CD1c-positive myeloid dendritic cell (primary cell): Measurements from ENCODE around the gene NEK6.

ENCODE experiments used
- DNase-seq: peaks from one replicate; pipeline ENCODE4 v3.0.0-alpha.2; 2016; ENCODE audit errors: extremely low spot score

NEK6 gene

DNA sequence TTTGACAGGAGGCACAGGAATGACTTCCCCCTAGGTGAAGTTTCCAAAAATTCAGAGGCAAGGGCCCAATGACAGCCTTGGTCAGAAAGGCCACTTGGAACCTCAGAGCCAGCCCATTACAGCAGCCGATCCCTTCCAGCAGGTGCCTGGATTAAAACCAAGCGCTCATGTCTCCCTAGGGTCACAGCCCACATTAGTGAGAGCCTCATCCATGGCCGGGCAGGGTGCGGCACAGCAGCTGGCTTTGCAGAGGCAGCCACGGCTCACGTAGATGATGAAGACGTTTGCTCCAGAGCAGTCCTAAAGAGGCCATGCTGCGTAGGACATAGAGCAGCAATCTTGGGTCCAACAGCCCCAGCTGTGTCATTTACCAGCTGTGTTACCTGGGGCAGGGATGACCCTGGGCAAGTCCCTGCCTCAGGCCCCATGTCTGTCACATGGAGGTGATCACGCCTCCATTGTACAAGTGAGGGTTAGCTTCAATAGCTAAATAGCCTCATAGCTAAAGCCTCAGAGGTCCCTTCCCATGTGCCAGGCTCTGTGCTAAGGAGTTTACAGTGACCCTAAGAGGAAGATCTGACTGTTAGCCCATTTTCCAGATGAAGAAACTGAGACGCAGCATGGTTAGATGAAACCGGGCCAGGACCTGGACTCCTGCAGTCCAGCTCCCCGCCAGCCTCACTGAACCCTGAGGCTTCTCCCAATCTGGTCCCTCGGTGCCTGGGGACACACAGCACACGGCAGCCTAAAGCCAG lies 39.2 kb downstream of the NEK6 start:
- DNase-seq: no peak

DNA sequence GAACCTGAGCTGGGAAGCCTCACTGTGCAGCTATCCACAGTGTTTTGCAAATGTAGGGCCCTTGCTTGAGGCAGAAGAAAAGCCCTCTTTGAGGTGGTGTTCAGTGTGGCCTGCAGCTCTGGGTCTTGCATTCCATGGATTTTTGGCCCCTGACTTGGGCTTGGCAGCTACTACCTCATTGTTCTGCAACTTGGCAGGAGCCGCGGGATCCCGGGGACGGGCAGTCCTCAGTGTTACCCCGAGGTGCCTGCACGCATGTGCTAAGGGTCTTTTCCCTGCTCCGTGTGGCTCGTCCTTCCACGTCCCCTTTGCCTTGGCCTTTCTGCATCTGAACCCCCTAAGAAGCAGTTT lies 39.8 kb downstream of the NEK6 start:
- DNase-seq: no peak

DNA sequence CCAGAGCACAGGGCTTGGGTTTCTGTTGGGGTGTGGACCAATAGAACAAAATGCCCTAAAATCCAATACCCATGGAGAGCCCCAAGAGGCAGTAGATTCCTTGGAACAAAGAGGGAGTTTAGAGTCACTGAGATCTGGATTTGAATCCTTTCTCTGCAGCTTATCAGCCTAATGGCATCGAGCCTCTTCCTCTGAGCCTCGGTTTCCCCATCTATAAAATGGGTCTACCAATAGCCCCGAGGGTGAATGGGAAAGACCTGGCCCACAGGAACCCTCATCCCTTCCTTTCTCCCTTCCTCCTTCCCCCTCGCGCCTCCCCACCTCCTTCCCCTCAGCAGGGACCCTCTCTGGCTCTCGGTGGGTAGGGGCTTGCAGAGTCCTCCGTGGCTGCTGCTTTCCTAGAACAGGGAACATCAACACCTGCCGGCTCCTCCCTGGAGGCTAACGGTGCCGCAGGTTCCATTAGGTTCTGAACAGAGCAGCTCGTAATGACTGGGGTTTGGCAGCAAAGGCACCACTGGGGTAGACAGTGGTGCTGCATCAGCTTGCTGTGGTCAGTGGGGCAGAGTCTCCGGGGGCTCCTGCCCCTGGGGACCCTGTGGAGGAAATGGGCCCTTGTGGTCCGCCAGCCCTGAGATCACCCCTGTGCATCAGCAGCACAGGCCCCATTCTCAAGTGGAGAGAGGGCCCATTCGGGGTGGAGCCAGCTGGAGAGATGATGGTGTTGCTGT lies 40.3 kb downstream of the NEK6 start:
- DNase-seq: no peak

DNA sequence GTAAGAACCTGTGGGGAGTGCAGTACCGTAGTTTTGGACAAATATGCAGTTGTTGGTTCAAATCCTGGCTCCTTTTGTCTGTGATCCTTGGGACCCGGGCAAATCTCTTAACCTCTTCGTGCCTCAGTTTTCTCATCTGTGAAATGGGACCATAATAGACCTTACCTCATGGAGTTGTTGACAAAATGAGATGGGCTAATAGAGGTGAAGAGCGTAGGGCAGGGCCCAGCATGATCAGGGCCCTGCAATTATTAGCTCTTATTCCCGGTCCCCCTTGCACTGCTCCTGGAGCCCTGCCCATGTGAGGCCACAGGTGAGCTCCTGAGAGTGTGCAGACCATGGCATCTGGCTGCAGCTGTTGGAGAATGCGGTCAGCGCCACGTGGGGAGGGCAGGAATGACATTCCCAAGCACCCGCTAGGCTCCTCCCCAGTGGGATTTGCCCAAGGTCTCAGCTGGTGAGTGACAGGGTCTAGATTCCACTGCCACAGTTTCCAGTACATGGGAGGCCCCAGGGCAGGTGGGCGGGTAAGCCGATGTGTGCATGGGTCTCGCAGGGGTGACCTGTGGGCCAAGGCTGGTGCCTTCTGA lies 41.0 kb downstream of the NEK6 start:
- no peak for DNase-seq

DNA sequence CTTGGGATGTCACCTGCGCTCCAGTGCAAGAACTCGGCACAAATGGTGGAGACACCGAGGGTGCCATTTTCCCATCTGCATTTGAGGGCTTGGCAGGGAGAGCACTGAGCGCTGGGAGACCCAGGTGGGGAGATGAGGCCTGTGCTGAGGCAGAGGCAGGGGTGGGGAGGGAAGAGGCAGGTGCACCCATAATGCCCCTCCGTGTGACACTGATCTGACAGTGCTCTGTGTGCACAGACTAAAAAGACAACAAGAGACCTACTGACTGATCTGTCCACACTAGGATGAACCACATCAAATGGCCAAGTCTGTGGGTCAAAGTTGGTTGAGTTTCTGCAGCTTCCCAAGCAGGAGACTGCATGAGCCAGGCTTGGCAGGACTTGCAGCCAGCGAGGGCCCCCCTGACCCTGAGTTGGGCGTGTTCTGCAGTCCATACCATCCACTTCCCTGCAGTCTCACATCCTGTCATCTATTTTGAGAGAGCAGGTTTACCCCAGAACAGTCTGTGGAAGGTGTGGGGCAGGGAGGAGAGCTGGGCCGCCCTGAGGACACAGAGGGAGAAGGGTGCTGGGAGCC lies 41.9 kb downstream of the NEK6 start:
- DNase-seq: no peak

DNA sequence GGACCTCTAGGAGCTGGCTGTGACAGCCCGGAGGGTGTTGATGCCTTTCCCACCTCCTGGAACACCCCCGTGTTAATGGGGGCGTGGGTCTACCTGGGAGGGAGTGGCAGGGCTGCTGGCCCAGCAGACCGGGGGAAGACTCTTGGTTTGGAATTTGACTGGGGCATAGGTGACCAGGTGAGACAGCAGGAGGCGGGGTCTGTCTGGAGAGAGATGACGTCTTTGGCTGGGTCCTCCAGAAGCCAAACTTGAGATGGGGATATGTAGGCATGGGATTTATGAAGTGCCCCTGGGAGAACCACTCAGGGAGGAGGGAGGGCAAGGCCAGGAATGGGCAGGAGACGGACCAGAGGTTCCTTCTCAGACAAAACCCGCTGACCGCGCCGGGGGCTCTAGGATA lies 42.6 kb downstream of the NEK6 start:
- DNase-seq: no peak

DNA sequence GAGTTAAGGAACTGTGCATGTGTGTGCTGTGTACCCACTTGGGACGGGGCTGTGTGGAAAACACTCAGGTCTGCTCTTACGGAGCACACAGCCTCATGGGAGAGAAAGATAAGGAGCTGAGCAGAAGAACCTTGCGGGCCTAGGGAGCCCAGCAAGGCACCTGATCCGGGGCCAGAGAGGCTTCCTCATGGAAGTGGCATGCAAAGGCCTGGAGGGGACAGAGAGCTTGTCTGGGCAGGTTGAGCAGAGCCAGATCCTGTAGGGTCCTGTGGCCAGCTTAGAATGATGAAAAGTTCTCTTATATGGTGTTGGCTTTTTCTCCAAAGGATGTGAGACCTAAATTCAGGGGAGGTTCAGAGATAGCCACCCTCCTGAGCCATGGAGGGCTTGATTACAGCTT lies 45.2 kb downstream of the NEK6 start:
- no peak for DNase-seq

DNA sequence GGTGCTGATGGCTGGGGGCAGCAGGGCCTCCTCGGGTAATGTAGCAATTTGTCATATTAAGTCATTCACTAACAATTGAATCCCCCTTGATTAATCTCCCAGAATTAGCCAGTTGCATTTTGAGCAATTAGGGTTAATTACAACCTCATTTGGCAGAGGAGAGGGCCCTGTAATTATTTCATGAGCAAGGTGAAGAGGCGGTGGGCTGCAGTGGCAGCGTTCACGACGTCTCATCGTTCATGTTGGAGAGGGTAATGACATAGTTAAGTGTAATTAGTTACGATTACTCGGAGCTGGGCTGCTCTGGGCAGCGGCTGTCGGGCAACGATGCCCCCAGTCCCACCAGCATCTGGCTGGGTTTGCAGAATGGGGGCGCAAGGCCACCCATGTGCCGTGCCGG lies 46.0 kb downstream of the NEK6 start:
- DNase-seq: no peak

DNA sequence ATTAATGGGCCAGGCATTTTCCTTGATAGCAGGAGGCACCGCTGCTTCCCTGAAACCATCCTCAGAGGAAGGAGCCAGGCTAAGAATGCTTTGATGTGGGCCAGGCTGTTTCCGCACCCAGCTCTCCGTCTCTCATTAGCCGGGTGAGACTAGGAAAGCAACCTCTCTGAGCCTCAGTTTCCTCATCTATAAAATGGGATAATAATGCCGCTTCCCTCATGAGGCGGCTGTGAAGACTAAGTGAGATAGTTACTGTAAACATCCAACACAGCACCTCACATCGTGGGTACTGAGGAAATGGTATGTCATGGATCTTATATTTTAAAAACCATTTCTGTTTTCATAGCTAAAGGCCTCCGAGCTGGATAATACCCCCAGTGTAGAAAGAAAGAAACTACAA lies 46.5 kb downstream of the NEK6 start:
- DNase-seq: no peak

DNA sequence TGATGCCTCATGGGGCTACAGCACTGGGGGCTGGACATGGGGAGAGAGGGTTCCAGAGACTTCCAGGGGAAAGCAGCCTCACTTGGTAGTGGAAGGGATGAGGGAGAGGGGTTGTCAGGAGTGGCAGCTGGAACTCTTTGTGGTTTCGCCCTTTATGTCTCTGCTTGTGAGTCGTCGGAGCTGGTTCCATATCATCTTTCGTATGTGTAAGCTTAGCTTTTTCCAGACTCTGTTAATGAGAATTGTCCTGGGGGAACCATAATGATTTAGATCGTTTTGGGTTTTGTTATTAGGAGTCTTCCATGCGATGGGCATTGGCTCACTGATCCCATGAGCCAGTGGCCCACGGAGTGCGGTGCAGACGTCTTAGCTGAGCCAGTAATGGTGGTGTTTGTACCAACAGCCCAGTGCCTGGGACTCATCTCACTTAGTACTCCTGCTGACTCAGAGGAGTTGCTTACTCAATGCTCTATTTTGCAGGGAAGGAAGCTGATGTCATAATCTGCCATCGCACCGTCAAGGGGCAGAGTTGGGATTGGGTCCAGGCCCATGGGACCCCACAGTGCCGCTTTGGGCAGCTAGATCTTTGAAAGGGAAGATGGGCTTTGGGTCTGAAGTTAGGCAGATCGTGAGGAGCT lies 48.5 kb downstream of the NEK6 start:
- peak; percentile 26 for DNase-seq

DNA sequence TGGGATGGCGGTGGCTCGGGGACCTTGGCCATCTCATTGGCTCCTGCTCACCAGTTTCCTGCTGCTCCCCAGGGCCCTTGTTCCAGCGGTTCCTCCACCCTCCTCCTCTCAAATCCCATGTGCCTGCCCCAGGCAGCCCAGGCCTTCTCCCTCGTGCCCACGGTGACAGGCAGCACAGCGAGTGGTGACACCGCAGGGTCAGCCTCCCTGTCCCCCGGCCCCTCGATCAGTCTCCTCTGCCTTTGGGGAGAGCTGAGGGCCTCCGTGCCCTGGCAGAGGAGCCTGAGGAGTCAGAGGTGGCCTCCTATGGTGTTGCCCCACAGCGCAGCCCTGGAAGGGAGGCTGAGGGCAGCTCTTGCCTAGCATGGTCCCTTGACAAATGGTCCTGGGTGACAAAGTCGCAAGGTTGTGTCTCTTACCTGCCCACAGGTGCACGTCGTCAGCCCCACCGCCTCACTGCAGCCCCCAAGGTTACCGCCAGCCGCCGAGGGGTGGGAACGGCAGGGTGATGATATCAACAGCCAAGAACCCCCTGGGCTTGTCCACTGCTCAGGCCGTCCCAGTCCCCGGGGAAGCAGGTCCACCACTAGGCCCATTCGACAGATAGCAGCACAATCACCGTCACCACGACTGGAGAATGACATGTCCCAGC lies 49.8 kb downstream of the NEK6 start:
- DNase-seq: no peak

DNA sequence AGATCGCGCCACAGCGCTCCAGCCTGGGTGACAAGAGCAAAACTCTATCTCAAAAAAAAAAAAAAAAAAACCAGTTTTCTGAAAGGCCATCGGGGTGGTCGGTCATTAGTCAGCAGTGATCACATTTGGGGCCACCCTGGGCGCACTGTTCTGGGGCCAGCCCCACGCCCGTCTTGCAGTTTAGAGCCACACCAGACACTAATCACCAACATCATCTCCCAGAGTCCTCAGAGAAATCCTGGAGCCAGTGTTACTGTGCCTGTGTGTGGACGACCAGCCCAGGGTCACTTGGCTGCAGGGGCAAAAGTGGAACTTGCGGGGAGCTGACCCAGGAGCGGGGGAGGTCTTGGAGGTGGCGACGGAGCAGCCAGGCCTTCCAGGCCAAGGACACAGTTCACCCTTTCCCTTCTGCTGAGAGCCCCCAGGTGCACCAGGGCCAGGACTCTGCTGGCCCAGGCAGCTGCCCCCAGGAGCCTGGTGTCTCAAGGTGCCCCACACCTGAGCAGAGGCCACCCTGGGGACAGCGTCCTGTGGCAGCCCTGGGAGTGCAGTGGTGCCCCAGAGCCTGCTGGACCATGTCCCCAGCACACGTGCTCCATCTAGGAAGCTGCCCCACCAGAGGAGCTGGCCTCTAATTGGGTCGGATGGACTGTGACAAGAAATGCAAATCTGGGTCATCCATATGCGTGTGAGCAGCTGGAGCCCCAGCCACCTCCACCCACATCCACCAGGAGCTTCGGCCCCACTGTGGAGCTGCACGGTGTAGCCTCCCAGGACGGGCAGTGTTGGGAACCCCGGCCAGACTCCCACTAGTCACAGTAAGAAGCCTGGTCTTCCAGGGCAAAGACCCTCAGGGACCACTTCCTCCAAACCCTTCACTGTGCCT lies 51.1 kb downstream of the NEK6 start:
- DNase-seq: no peak

DNA sequence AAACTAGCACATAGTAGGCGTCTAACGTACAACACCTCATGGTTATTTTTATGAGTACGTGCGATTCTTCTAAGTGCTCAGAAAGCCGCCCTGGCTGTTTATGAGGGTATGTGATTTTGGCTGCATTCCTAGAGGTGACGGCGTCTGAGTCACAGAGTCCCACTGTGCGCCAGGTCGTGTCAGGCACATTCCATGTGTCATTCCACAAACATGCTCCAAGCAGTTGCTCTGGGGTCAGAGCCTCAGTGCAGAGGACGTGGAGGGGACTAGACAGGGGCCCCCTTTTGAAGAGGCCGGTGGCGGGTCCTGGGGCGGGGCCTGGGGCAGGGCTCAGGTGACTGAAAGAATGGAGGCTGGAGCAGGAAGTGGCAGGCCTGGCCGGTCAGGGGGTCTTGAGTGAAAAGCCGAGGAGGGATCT lies 51.9 kb downstream of the NEK6 start:
- no peak for DNase-seq

DNA sequence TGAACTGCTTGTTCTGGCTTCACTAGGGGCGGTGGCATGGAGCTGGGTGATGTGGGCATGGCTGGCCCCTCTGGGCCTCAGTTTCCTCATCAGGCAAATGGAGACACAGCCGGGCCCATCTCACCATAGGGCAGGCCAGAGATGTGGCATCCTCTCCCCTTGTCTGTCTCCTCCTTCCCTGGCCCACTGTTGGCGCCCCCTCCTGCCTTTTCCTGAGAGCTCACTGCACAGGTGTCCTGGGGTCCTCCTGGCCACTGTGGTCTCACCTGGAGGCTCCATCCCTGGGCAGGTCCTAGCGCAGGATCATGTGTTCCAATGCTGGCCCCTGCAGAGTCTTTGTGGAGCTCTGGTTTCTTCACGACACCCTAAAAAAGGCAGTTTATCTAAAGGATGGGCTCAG lies 53.5 kb downstream of the NEK6 start:
- DNase-seq: no peak

DNA sequence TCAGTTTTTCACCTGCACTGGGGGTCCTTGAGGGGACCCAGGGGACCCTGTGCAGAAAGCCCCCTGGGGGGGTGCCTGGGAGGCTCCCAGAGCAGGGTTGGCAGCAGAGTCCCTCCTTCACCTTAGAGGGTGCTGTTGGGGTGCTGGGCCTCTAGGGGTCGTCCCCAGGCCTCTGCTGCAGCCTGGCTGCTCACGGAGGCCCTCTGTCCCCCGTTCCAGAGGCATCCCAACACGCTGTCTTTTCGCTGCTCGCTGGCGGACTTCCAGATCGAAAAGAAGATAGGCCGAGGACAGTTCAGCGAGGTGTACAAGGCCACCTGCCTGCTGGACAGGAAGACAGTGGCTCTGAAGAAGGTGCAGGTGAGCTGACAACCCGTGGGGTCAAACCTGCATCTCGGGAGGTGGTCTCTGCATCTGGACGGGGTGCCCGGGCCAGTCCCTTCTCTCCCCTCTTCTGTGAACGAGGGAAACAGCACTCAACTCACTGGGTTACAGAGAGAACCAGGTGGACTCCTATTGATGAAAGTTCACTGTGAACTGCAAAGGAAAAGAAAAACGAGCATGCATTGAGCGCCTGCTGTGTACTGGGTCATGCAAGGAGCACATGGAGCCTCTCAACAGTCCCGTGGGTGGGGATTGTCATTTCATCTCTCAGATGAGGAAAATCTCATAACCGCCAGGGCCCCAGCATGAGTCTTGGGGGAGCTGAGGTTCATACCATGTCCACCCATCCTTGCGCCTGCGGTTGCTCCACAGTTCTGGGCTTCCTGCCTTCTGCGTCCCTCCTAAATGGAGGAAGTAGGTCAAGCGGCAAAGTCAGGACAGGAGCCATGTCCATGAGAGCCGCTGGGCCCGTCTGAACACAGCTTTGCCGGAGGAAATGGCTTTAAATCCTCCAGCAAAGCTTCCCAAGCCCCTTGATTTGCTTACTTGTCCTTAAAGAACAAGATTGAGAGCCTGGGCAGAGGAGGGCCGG lies 54.8 kb downstream of the NEK6 start:
- no peak for DNase-seq

DNA sequence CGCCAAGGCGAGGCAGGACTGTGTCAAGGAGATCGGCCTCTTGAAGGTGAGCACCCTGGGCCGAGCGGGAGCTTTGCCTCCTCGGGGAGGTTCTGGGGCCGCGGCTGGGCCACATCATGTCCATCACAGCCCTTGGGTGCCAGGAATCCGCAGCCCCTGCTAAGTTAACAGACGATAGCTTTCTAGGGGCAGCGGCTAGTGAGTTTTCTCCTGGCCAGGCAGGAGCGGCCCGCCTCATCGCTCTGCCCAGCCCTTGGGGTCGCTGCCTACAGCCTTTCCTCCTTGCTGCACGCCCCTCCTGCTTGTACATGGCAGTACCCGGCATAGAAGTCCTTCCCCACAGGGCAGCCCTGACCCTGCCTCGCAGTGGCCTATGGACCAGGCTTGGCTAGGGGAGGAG lies 56.2 kb downstream of the NEK6 start:
- DNase-seq: no peak

DNA sequence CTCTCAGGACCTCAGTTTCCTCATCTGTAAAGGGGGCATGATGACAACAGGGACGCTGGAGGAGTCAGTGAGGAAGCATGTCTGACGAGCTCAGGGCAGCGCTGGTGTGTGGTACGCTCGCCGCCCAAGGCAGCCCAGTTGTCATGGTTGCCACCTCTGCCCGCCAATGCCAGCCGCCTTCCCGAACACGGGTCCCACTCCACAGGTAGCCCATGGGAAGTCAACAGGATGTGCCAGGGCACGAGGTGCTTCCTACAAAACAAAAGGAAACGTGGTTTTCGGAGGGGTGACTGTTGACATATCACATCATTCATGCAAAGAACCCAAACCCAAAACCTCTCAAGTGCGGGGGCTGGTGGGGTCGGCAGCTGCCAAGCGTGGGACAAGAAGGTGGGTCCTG lies 58.1 kb downstream of the NEK6 start:
- no peak for DNase-seq

DNA sequence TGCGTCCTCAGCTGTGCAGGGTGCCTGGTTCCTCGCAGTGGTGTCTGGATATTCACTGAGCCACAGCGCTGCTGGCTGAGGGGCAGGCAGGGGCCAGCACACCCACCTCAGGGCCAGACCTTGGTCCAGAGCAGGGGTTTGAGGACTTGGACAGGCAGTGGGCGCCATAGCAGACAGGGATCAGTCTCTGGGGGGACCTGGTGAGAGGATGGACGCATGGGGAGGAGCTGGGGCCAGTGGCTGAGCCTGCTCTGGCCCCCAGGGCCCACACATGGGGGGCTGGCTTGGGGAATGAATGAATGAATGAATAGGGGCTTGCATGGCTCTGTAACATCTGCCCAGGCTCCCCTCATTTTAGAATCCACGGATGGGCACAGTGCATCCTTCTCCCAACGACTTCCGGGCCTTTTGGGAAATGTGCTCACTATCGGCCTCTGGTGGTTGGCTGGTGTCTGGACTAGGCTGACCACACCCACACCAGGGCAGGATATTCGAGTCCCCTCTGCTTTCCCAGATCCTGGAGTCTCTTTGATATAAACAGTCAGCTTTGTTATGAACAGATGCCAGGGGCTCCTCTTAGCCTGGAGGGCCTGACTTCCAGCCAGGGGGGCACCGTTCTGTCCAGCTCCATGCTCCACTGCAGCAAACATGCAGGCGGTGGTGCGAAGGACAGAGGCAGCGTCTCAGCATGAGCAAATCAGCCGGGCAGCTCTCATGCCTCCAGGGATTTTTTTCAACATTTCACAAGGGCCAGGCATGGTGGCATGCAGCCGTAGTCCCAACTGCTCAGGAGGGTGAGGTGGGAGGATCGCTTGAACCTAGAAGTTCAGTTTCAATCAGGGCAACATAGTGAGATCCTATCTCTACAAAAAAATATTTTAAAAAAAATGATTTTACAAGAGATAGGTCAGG lies 62.6 kb downstream of the NEK6 start:
- DNase-seq: peak; percentile 55

DNA sequence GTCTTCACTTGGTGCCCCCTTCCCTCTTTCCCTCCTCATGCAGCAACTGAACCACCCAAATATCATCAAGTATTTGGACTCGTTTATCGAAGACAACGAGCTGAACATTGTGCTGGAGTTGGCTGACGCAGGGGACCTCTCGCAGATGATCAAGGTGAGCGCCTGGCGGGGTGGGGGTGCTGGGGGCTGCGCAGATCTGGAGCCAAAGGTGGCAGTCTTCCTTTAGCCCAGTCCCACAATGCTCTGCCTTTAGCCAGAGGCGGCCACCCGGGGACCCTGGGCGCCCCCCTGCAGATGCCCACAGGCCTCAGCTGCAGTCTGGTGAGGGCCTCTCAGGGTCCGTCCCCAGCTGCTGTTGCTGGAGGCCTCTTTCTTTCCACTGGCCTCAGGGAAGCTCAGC lies 63.7 kb downstream of the NEK6 start:
- DNase-seq: no peak
